Astrocyte (in vitro differentiated cells and primary cell): Measurements from ENCODE around the gene F8.

Experiments
- EZH2 ChIP-seq: IDR thresholded peaks from 2 replicates; pipeline ENCODE4 v1.6.1; 2012; ENCODE audit warnings: mild to moderate bottlenecking, low read length, inconsistent platforms; ENCODE audit not compliant: insufficient read depth
- TF ChIP-seq, protein P1 (sequence below): IDR thresholded peaks from 2 replicates; pipeline ENCODE4 v1.5.1; 2011; ENCODE audit warnings: low read depth, mild to moderate bottlenecking, inconsistent platforms, low read length, moderate library complexity; ENCODE audit not compliant: insufficient read depth

- TF ChIP-seq, protein P1, sequence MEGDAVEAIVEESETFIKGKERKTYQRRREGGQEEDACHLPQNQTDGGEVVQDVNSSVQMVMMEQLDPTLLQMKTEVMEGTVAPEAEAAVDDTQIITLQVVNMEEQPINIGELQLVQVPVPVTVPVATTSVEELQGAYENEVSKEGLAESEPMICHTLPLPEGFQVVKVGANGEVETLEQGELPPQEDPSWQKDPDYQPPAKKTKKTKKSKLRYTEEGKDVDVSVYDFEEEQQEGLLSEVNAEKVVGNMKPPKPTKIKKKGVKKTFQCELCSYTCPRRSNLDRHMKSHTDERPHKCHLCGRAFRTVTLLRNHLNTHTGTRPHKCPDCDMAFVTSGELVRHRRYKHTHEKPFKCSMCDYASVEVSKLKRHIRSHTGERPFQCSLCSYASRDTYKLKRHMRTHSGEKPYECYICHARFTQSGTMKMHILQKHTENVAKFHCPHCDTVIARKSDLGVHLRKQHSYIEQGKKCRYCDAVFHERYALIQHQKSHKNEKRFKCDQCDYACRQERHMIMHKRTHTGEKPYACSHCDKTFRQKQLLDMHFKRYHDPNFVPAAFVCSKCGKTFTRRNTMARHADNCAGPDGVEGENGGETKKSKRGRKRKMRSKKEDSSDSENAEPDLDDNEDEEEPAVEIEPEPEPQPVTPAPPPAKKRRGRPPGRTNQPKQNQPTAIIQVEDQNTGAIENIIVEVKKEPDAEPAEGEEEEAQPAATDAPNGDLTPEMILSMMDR, result no peak
- no peak for TF ChIP-seq EZH2
Observed at GRCh38 chrX:154829926-154830442, 192.5 kb downstream of the F8 start.
